Neural progenitor cell (in vitro differentiated cells): Measurements from ENCODE around the gene ABCC1.

Source experiments
- CTCF ChIP-seq: fragments of 200-600 bp; sonication (generic); IDR thresholded peaks from 2 replicates; pipeline ENCODE4 v1.5.1; 2017; ENCODE audit warnings: antibody characterized with exemption, mild to moderate bottlenecking
- EZH2 ChIP-seq: fragments of 200-600 bp; sonication (generic); IDR thresholded peaks from 2 replicates; pipeline ENCODE4 v1.6.1; 2017; ENCODE audit warnings: antibody characterized with exemption, mild to moderate bottlenecking, moderate library complexity

GRCh38 chr16:16033208-16033717, 83.8 kb downstream of the ABCC1 start:
- TF ChIP-seq CTCF (no peak), EZH2 (no peak)
